Uterus (tissue), 4 donors: ENCODE results near the gene DMD. TPM values are rescaled to one million over a fixed set of nuclear protein-coding genes. Genes with fewer than 3 reads are reported as not detected.

Experiments used
- DNase-seq, 2 donors: peaks; one replicate each; pipeline ENCODE4 v3.0.0-alpha.2; 2019 to 2020
- H3K27ac ChIP-seq, 2 donors: fragments of 200-600 bp; sonication (generic); 1 replicate in 1 of 2; 2 replicates in 1 of 2; pipeline ENCODE4 v1.5.1; 2016 to 2018
- H3K27me3 ChIP-seq, 2 donors: fragments of 200-600 bp; sonication (generic); one replicate each; pipeline ENCODE4 v1.5.1; 2018 to 2019; ENCODE audit warnings: control low read depth in 1 of 2
- H3K36me3 ChIP-seq, 2 donors: fragments of 200-600 bp; sonication (generic); one replicate each; pipeline ENCODE4 v1.5.1; 2019; ENCODE audit warnings: control low read depth in 1 of 2
- H3K4me1 ChIP-seq, 2 donors: fragments of 200-600 bp; sonication (generic); one replicate each; pipeline ENCODE4 v1.5.1; 2018 to 2019; ENCODE audit warnings: control low read depth in 1 of 2
- H3K4me3 ChIP-seq, 2 donors: fragments of 200-600 bp; sonication (generic); 1 replicate in 1 of 2; 2 replicates in 1 of 2; pipeline ENCODE4 v1.5.1; 2018 to 2019; ENCODE audit warnings: mild to moderate bottlenecking in 1 of 2
- H3K9me3 ChIP-seq, 2 donors: fragments of 200-600 bp; sonication (generic); one replicate each; pipeline ENCODE4 v1.5.1; 2019; ENCODE audit warnings: control low read depth in 1 of 2
- CTCF ChIP-seq, 4 experiments: fragments of 200-600 bp in 2 of 4; fragments of 450-650 bp in 2 of 4; sonication (generic) in 2 of 4; IDR thresholded peaks; one replicate each; pipeline ENCODE4 v1.5.1; 2016 to 2019; ENCODE audit warnings: antibody characterized with exemption in 4 of 4, mild to moderate bottlenecking in 2 of 4, moderate library complexity in 1 of 4
- POLR2A ChIP-seq, 2 donors: fragments of 450-650 bp; IDR thresholded peaks; one replicate each; pipeline ENCODE4 v1.6.1; 2016; ENCODE audit warnings: antibody characterized with exemption in 2 of 2, mild to moderate bottlenecking in 1 of 2, moderate library complexity in 1 of 2
- intact Hi-C: fragments of 100-400 bp; cut with DNase I; formaldehyde crosslinking; loops from one replicate; pipeline ENCODE4 v1.15.1; 2023; ENCODE audit warnings: low total_unique reads
- total RNA-seq, 4 donors: library from RNA; depleted of rRNA in 3 of 4; stranded (reverse); fragments of >200 nt in 3 of 4; gene quantifications; one replicate each; pipeline versions ENCODE4 v1.1.0 to v1.2.4, GENCODE V29; 2014 to 2023
- donor health status: DM: yes; HTN: yes; CAD: no.

DMD gene
- total RNA-seq, 4 donors from 2014 or later = 73.8 to 147 (median 97.8) TPM

GRCh38 chrX:31653422-31653821, 1557.9 kb downstream of the DMD start:
- Histone ChIP-seq H3K36me3 (no peaks in the 10 kb centered on the region), H3K4me3 (no peak overlapping the region), H3K4me1 (no peaks in the 10 kb centered on the region), H3K9me3 (no peaks in the 10 kb centered on the region), H3K27me3 (no peaks in the 10 kb centered on the region), H3K27ac (no peak overlapping the region)
- no peak for DNase-seq
- intact Hi-C loops = no loop called here
- TF ChIP-seq CTCF (IDR thresholded peaks at IDR 0.05) (no peak), POLR2A (IDR thresholded peaks at IDR 0.05) (no peak)

- Histone ChIP-seq H3K4me3 (no peak overlapping the region), H3K27ac (no peak overlapping the region), H3K4me1 (no peaks in the 10 kb centered on the region), H3K27me3 (no peaks in the 10 kb centered on the region), H3K9me3 (no peaks in the 10 kb centered on the region), H3K36me3 (no peaks in the 10 kb centered on the region)
- TF ChIP-seq CTCF (IDR thresholded peaks at IDR 0.05) = no peak
- TF ChIP-seq POLR2A (IDR thresholded peaks at IDR 0.05) = no peak
- no peak for DNase-seq
- intact Hi-C loops = no loop called here
These were observed 1558.7 kb downstream of the DMD start for GRCh38 chrX:31652650-31653049.

- no peak for DNase-seq
- H3K4me3 ChIP-seq = no peak overlapping the region
- TF ChIP-seq CTCF (IDR thresholded peaks at IDR 0.05) (no peak), POLR2A (IDR thresholded peaks at IDR 0.05) (no peak)
- no peak overlapping the region for H3K27ac ChIP-seq
- intact Hi-C loops = no loop called here
- H3K27me3 ChIP-seq = no peaks in the 10 kb centered on the region
- no peaks in the 10 kb centered on the region for H3K4me1 ChIP-seq
- H3K36me3 ChIP-seq = no peaks in the 10 kb centered on the region
- H3K9me3 ChIP-seq = no peaks in the 10 kb centered on the region
These were observed 1562.1 kb downstream of the DMD start for GRCh38 chrX:31649201-31649600.

- H3K36me3 ChIP-seq = no peaks in the 10 kb centered on the region
- no peak for TF ChIP-seq CTCF (IDR thresholded peaks at IDR 0.05)
- no peak for TF ChIP-seq POLR2A (IDR thresholded peaks at IDR 0.05)
- no peaks in the 10 kb centered on the region for H3K9me3 ChIP-seq
- H3K27ac ChIP-seq = no peak overlapping the region
- no peaks in the 10 kb centered on the region for H3K4me1 ChIP-seq
- intact Hi-C loops = no loop called here
- DNase-seq = no peak
- no peak overlapping the region for H3K4me3 ChIP-seq
- no peaks in the 10 kb centered on the region for H3K27me3 ChIP-seq
These were observed 1578.0 kb downstream of the DMD start for GRCh38 chrX:31633349-31633748.

GRCh38 chrX:31629195-31629594, 1582.2 kb downstream of the DMD start:
- TF ChIP-seq POLR2A (IDR thresholded peaks at IDR 0.05) = no peak
- Histone ChIP-seq H3K27ac (no peak overlapping the region), H3K36me3 (no peaks in the 10 kb centered on the region), H3K27me3 (no peaks in the 10 kb centered on the region), H3K9me3 (no peaks in the 10 kb centered on the region), H3K4me1 (no peaks in the 10 kb centered on the region), H3K4me3 (no peak overlapping the region)
- no peak for DNase-seq
- intact Hi-C loops = no loop called here

GRCh38 chrX:31609130-31609529, 1602.2 kb downstream of the DMD start:
- no peaks in the 10 kb centered on the region for H3K36me3 ChIP-seq
- no peak overlapping the region for H3K4me3 ChIP-seq
- no peak overlapping the region for H3K27ac ChIP-seq
- H3K9me3 ChIP-seq = no peaks in the 10 kb centered on the region
- peaks cover 0 to 5% of the 10 kb centered on the region in 2 donors for H3K27me3 ChIP-seq
- no peak for DNase-seq
- no peaks in the 10 kb centered on the region for H3K4me1 ChIP-seq
- intact Hi-C loops = no loop called here
- TF ChIP-seq CTCF (IDR thresholded peaks at IDR 0.05) = no peak
- no peak for TF ChIP-seq POLR2A (IDR thresholded peaks at IDR 0.05)
